ENCODE results near the gene FAS.
"Not testable (repeated sequence)": the region's sequence is repeated elsewhere in the genome, so short reads cannot be mapped to it uniquely, and the experiment has no call there.

Gene FAS

DNA sequence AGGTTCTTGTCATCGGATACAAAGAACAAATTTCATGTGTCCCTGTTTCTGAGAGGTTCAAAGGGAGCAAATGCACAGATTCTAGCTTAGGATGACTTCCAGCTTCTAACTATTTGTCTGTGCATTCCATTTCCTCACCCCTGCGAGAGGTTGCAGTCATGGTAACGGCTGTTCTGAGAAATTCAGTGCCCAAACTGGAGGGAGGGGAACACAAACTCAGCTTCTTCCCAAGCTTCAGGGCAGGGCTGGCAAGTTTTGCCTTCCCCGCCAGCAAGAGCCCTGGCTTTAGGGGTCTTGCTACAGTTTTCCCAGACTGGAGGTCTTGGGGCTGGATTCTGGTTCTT is 11.1 kb downstream of the FAS start:
- H3K4me1 ChIP-seq (ENCODE audit: control insufficient read depth in 1 of 2, insufficient read depth in 2 of 2, low read length in 2 of 2): peaks cover 4 to 25% of the 10 kb centered on the region in 2 donors
- peaks cover 0 to 14% of the 10 kb centered on the region in 2 donors for H3K36me3 ChIP-seq (ENCODE audit: control insufficient read depth in 1 of 2, insufficient read depth in 2 of 2, low read length in 2 of 2)
- H3K9me3 ChIP-seq (ENCODE audit: control insufficient read depth in 1 of 2, low read length in 2 of 2): no peaks in the 10 kb centered on the region
- no peak overlapping the region for H3K9ac ChIP-seq (ENCODE audit: low read depth in 1 of 2, low read length in 2 of 2)
- no peak overlapping the region for H3K27ac ChIP-seq (ENCODE audit: low read depth, low read length)
- H3K27me3 ChIP-seq (ENCODE audit: control insufficient read depth in 1 of 2, insufficient read depth in 2 of 2, low read length in 2 of 2): no peaks in the 10 kb centered on the region
- no peak overlapping the region for H3K4me3 ChIP-seq (ENCODE audit: low read depth in 1 of 2, low read length in 2 of 2)

GRCh38 chr10:89002226-89002978 is 11.8 kb downstream of the FAS start:
- H3K4me3 ChIP-seq (ENCODE audit: low read depth in 1 of 2, low read length in 2 of 2): no peak overlapping the region
- peaks cover 6 to 22% of the 10 kb centered on the region in 2 donors for H3K4me1 ChIP-seq (ENCODE audit: control insufficient read depth in 1 of 2, insufficient read depth in 2 of 2, low read length in 2 of 2)
- no peaks in the 10 kb centered on the region for H3K9me3 ChIP-seq (ENCODE audit: control insufficient read depth in 1 of 2, low read length in 2 of 2)
- H3K9ac ChIP-seq (ENCODE audit: low read depth in 1 of 2, low read length in 2 of 2): no peak overlapping the region
- H3K36me3 ChIP-seq (ENCODE audit: control insufficient read depth in 1 of 2, insufficient read depth in 2 of 2, low read length in 2 of 2): peaks cover 0 to 14% of the 10 kb centered on the region in 2 donors
- no peaks in the 10 kb centered on the region for H3K27me3 ChIP-seq (ENCODE audit: control insufficient read depth in 1 of 2, insufficient read depth in 2 of 2, low read length in 2 of 2)
- H3K27ac ChIP-seq (ENCODE audit: low read depth, low read length): no peak overlapping the region

DNA sequence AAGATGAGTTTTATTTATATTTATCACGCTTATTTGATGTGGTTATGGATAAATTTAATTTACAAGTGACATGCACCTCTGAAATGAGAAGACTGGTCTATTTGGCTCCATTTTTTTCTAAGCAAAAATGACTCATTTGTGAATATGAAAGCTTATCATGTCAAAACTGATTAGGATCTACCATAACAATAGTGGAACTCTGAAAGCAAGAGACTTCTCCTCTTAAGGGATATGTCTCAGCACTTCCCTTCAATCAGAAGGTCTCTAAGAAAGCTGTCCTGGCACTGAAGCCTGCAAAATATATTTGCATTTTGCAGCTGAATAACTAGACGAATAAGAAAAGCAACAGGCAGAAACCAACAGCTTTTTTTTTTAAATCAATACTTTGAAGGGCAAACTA is 12.7 kb downstream of the FAS start:
- Histone ChIP-seq H3K36me3 (ENCODE audit: control insufficient read depth in 1 of 2, insufficient read depth in 2 of 2, low read length in 2 of 2) (peaks cover 0 to 14% of the 10 kb centered on the region in 2 donors), H3K4me1 (ENCODE audit: control insufficient read depth in 1 of 2, insufficient read depth in 2 of 2, low read length in 2 of 2) (peaks cover 10 to 31% of the 10 kb centered on the region in 2 donors), H3K9me3 (ENCODE audit: control insufficient read depth in 1 of 2, low read length in 2 of 2) (no peaks in the 10 kb centered on the region), H3K27me3 (ENCODE audit: control insufficient read depth in 1 of 2, insufficient read depth in 2 of 2, low read length in 2 of 2) (no peaks in the 10 kb centered on the region), H3K27ac (ENCODE audit: low read depth, low read length) (no peak overlapping the region), H3K9ac (ENCODE audit: low read depth in 1 of 2, low read length in 2 of 2) (no peak overlapping the region), H3K4me3 (ENCODE audit: low read depth in 1 of 2, low read length in 2 of 2) (no peak overlapping the region)

DNA sequence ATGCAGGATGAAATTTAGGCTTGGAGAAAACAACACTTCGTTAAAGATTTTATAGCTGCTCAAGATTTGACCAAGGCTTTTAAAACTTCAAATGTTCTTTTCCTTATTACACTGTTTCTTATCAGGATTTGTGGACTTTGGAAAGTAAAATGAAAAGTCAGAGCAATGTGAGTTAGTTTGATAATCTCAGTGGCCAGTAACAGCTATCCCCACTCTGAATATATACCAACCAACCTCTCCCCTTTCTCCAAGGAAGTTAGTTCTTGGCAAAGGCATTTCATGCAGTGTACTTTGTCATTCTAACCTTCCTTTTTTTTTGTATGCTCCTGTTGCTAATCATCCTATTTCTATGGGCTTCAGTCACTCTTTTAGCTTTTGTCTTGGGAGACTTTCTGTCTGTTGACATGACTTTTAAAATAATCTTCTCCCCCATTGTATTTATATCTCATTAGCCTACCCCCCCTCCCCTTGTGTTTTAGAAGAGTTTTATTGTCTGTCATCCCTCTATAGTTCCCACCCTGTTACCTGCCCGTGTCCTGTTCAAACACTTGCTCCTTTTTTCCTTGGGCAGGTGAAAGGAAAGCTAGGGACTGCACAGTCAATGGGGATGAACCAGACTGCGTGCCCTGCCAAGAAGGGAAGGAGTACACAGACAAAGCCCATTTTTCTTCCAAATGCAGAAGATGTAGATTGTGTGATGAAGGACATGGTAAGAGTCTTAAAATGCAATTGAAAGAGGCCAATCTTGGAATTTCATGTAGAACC is 16.7 kb downstream of the FAS start:
- H3K4me1 ChIP-seq (ENCODE audit: control insufficient read depth in 1 of 2, insufficient read depth in 2 of 2, low read length in 2 of 2): peaks cover 6 to 17% of the 10 kb centered on the region in 2 donors
- peaks cover 21 to 35% of the 10 kb centered on the region in 2 donors for H3K36me3 ChIP-seq (ENCODE audit: control insufficient read depth in 1 of 2, insufficient read depth in 2 of 2, low read length in 2 of 2)
- H3K27me3 ChIP-seq (ENCODE audit: control insufficient read depth in 1 of 2, insufficient read depth in 2 of 2, low read length in 2 of 2): no peaks in the 10 kb centered on the region
- H3K9ac ChIP-seq (ENCODE audit: low read depth in 1 of 2, low read length in 2 of 2): no peak overlapping the region
- H3K4me3 ChIP-seq (ENCODE audit: low read depth in 1 of 2, low read length in 2 of 2): no peak overlapping the region
- no peaks in the 10 kb centered on the region for H3K9me3 ChIP-seq (ENCODE audit: control insufficient read depth in 1 of 2, low read length in 2 of 2)
- no peak overlapping the region for H3K27ac ChIP-seq (ENCODE audit: low read depth, low read length)

- H3K9ac ChIP-seq (ENCODE audit: low read depth in 1 of 2, low read length in 2 of 2); H3K27me3 ChIP-seq (ENCODE audit: control insufficient read depth in 1 of 2, insufficient read depth in 2 of 2, low read length in 2 of 2); H3K4me3 ChIP-seq (ENCODE audit: low read depth in 1 of 2, low read length in 2 of 2); H3K4me1 ChIP-seq (ENCODE audit: control insufficient read depth in 1 of 2, insufficient read depth in 2 of 2, low read length in 2 of 2); H3K27ac ChIP-seq (ENCODE audit: low read depth, low read length); H3K9me3 ChIP-seq (ENCODE audit: control insufficient read depth in 1 of 2, low read length in 2 of 2): not testable (repeated sequence)
- peaks cover 14 to 34% of the 10 kb centered on the region in 2 donors for H3K36me3 ChIP-seq (ENCODE audit: control insufficient read depth in 1 of 2, insufficient read depth in 2 of 2, low read length in 2 of 2)
These were observed 28.2 kb downstream of the FAS start for GRCh38 chr10:89018700-89019346.

GRCh38 chr10:89019569-89020327 is 29.1 kb downstream of the FAS start:
- Histone ChIP-seq H3K4me1 (ENCODE audit: control insufficient read depth in 1 of 2, insufficient read depth in 2 of 2, low read length in 2 of 2) (no peaks in the 10 kb centered on the region), H3K27me3 (ENCODE audit: control insufficient read depth in 1 of 2, insufficient read depth in 2 of 2, low read length in 2 of 2) (no peaks in the 10 kb centered on the region), H3K36me3 (ENCODE audit: control insufficient read depth in 1 of 2, insufficient read depth in 2 of 2, low read length in 2 of 2) (peaks cover 8 to 30% of the 10 kb centered on the region in 2 donors), H3K4me3 (ENCODE audit: low read depth in 1 of 2, low read length in 2 of 2) (no peak overlapping the region), H3K9ac (ENCODE audit: low read depth in 1 of 2, low read length in 2 of 2) (no peak overlapping the region), H3K27ac (ENCODE audit: low read depth, low read length) (no peak overlapping the region), H3K9me3 (ENCODE audit: control insufficient read depth in 1 of 2, low read length in 2 of 2) (peaks cover 0 to 10% of the 10 kb centered on the region in 2 donors)

DNA sequence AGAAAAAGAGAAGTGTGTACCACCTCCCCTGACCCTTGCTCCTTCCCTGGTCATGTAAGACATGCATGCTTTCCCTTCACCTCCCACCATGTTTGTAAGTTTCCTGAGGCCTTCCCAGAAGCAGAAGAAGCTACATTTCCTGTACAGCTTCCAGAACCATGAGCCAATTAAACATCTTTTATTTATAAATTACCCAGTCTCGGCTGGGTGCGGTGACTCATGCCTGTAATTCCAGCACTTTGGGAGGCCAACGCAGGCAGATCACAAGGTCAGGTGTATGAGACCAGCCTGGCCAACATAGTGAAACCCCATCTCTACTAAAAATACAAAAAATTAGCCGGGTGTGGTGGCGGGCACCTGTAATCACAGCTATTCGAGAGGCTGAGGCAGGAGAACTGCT is 30.9 kb downstream of the FAS start:
- not testable (repeated sequence) for H3K4me1 ChIP-seq (ENCODE audit: control insufficient read depth in 1 of 2, insufficient read depth in 2 of 2, low read length in 2 of 2); H3K27me3 ChIP-seq (ENCODE audit: control insufficient read depth in 1 of 2, insufficient read depth in 2 of 2, low read length in 2 of 2); H3K9me3 ChIP-seq (ENCODE audit: control insufficient read depth in 1 of 2, low read length in 2 of 2); H3K27ac ChIP-seq (ENCODE audit: low read depth, low read length); H3K9ac ChIP-seq (ENCODE audit: low read depth in 1 of 2, low read length in 2 of 2); H3K4me3 ChIP-seq (ENCODE audit: low read depth in 1 of 2, low read length in 2 of 2)
- peaks cover 2 to 18% of the 10 kb centered on the region in 2 donors for H3K36me3 ChIP-seq (ENCODE audit: control insufficient read depth in 1 of 2, insufficient read depth in 2 of 2, low read length in 2 of 2)

- Histone ChIP-seq H3K4me1 (ENCODE audit: control insufficient read depth in 1 of 2, insufficient read depth in 2 of 2, low read length in 2 of 2) (no peaks in the 10 kb centered on the region), H3K27me3 (ENCODE audit: control insufficient read depth in 1 of 2, insufficient read depth in 2 of 2, low read length in 2 of 2) (no peaks in the 10 kb centered on the region), H3K27ac (ENCODE audit: low read depth, low read length) (no peak overlapping the region), H3K4me3 (ENCODE audit: low read depth in 1 of 2, low read length in 2 of 2) (no peak overlapping the region), H3K9ac (ENCODE audit: low read depth in 1 of 2, low read length in 2 of 2) (no peak overlapping the region), H3K36me3 (ENCODE audit: control insufficient read depth in 1 of 2, insufficient read depth in 2 of 2, low read length in 2 of 2) (peaks cover 0 to 16% of the 10 kb centered on the region in 2 donors), H3K9me3 (ENCODE audit: control insufficient read depth in 1 of 2, low read length in 2 of 2) (peaks cover 0 to 10% of the 10 kb centered on the region in 2 donors)
These were observed 32.1 kb downstream of the FAS start for GRCh38 chr10:89022734-89023133.

- Histone ChIP-seq H3K4me3 (ENCODE audit: low read depth in 1 of 2, low read length in 2 of 2) (no peak overlapping the region), H3K36me3 (ENCODE audit: control insufficient read depth in 1 of 2, insufficient read depth in 2 of 2, low read length in 2 of 2) (peaks cover 0 to 6% of the 10 kb centered on the region in 2 donors), H3K27ac (ENCODE audit: low read depth, low read length) (no peak overlapping the region), H3K4me1 (ENCODE audit: control insufficient read depth in 1 of 2, insufficient read depth in 2 of 2, low read length in 2 of 2) (no peaks in the 10 kb centered on the region), H3K9ac (ENCODE audit: low read depth in 1 of 2, low read length in 2 of 2) (no peak overlapping the region), H3K27me3 (ENCODE audit: control insufficient read depth in 1 of 2, insufficient read depth in 2 of 2, low read length in 2 of 2) (no peaks in the 10 kb centered on the region), H3K9me3 (ENCODE audit: control insufficient read depth in 1 of 2, low read length in 2 of 2) (peaks cover 0 to 2% of the 10 kb centered on the region in 2 donors)
These were observed 34.9 kb downstream of the FAS start for GRCh38 chr10:89025453-89025852.
